GM12872 (cell line): Measurements from ENCODE around the gene MB.

Experiments
- TF ChIP-seq, protein P1 (sequence below): IDR thresholded peaks from 3 replicates; pipeline ENCODE4 v1.5.1; 2011; ENCODE audit warnings: low read depth, mild to moderate bottlenecking, low read length, moderate library complexity; ENCODE audit not compliant: insufficient read depth

MB gene

GRCh38 chr22:35576671-35577070 is 40.5 kb downstream of the MB start:
- TF ChIP-seq, protein P1, sequence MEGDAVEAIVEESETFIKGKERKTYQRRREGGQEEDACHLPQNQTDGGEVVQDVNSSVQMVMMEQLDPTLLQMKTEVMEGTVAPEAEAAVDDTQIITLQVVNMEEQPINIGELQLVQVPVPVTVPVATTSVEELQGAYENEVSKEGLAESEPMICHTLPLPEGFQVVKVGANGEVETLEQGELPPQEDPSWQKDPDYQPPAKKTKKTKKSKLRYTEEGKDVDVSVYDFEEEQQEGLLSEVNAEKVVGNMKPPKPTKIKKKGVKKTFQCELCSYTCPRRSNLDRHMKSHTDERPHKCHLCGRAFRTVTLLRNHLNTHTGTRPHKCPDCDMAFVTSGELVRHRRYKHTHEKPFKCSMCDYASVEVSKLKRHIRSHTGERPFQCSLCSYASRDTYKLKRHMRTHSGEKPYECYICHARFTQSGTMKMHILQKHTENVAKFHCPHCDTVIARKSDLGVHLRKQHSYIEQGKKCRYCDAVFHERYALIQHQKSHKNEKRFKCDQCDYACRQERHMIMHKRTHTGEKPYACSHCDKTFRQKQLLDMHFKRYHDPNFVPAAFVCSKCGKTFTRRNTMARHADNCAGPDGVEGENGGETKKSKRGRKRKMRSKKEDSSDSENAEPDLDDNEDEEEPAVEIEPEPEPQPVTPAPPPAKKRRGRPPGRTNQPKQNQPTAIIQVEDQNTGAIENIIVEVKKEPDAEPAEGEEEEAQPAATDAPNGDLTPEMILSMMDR = no peak

DNA sequence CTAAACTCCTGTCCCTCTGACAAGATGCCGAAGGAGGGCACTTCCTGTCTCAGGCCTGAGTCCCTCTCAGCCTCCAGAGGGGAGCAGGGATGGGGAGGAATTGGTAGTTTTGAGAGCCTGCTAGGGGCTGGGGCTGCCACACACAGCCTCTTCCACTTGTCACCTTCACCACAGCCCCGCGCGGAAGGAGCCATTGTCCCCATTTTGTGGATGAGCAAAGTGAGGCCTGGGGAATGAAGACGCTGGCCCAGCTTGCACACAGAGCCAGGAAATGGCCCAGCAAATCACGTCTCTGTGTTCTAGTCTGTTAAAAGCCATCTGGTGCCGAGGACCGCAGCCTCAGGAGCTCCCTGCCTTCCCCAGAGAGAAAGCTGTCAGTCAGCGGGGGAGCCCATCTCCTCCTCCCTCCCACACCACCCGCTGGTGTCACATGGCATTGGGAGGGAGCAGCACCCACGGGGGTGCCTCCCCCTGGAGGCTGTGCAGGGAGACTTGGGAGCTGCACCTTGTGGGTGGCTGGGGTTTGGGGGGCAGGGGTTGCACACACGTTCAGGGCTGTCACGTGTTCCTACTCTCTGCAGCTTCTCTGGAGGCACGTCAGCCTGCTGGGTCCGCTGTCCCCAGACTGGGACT is 41.9 kb downstream of the MB start:
- TF ChIP-seq, protein P1 = no peak

GRCh38 chr22:35572556-35572955 is 44.6 kb downstream of the MB start:
- TF ChIP-seq, protein P1 = no peak

GRCh38 chr22:35570686-35571194 is 46.4 kb downstream of the MB start:
- TF ChIP-seq, protein P1 = no peak

- TF ChIP-seq, protein P1 = no peak
Observed at GRCh38 chr22:35569916-35570315, 47.2 kb downstream of the MB start.

DNA sequence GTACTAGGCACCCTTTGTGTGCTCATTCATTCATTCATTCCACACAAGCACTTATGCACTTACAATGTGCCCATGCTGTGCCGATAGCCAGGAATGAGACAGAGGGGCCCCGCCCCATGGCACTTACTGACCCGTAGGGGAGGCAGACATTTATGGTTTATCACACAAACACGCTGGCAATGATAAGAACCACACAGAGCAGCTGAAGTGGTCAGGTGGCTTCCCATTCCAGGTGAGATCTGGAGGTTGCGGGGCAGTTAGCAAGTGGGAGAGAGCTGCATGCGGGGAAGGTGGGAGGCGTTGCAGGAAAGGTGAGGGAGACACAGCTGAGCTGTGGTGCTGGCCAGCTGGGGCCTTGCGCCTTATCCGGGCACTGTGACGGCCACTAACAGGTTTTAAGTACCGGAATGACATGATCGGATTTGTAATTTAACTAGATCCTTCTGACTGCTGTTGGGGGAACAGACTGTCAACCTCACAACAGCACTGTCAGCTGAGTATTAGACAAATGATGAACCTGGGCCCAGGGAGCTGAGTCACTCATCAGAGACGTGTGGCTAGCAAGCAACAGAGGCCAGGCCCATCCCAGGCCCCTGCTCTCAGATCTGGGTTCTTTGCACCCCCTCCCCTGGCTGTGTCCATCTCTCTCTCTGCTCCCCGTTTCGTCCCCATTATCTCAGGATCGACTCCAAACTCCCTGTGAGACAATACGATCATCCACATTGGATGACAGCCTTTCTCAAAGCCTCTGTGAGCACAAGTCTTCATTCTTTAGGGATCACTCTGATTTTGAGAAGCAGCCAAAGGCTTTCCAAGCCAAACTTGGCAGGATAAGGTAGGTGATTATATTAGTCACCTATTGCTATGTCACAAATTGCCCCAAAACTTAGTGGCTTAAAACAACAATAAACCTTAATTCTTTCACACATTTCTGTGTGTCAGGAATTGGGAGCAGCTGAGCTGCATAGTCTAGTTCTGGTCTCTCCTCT is 48.1 kb downstream of the MB start:
- TF ChIP-seq, protein P1 = no peak
